Measurements from ENCODE around the gene FAM135A. TPM values are rescaled to one million over a fixed set of nuclear protein-coding genes. Genes with fewer than 3 reads are reported as not detected.

The FAM135A gene
- total and polyA plus RNA-seq, 2 of the 8 experiments (the other 6 are each of a cell fraction or from before 2014, with no cell fraction given), result 17.4 to 35.7 TPM

- ChIA-PET CTCF (ENCODE audit: partially characterized antibody) (interaction anchor here (1.9 kb wide), 1 partner anchor 42 kb away, joined by 6 read pairs; no protein-coding TSS in a partner anchor), POLR2A (ENCODE audit: partially characterized antibody) (interaction anchor here (1.0 to 3.3 kb wide), 9 partner anchors 9 to 155 kb away, joined by 3 to 25 read pairs (median 10); partner anchors contain the start of gene SDHAF4)
- Histone ChIP-seq H3K23me2 (ENCODE audit: low read depth, low read length) (peaks cover 7% of the 10 kb centered on the region; the same call in 1 of the 2 replicates), H3K4me1 (replicated peaks in 1 of 4; ENCODE audit: control insufficient read depth in 3 of 4, insufficient read depth in 4 of 4, low read length in 3 of 4) (no peaks in the 10 kb centered on the region; a peak in 1 of 7 replicates), H3K27ac (ENCODE audit: low read depth, low read length) (no peak overlapping the region), H3K4me3 (ENCODE audit: extremely low read depth in 1 of 4, insufficient read depth in 2 of 4, low read depth in 3 of 4, low read length in 4 of 4) (peak overlapping the region in 1 of 4 experiments; percentile 91; a peak in 1 of 8 replicates), H2BK120ac (replicated peaks; ENCODE audit: low read depth, low read length) (no peak overlapping the region), H2BK12ac (ENCODE audit: low read depth, low read length) (no peak overlapping the region), H3K9me3 (ENCODE audit: insufficient read depth in 2 of 2, low read depth in 1 of 2, low read length in 1 of 2) (no peaks in the 10 kb centered on the region), H4K8ac (ENCODE audit: extremely low read depth, insufficient read depth, low read length) (peak overlapping the region; percentile 81), H2BK5ac (ENCODE audit: low read depth, low read length) (no peak overlapping the region), H3K36me3 (ENCODE audit: control insufficient read depth in 2 of 4, insufficient read depth in 4 of 4, low read length in 3 of 4) (no peaks in the 10 kb centered on the region; a peak in 1 of 8 replicates), H3K4me2 (ENCODE audit: insufficient read depth in 1 of 2, low read depth in 2 of 2, low read length in 2 of 2) (peak overlapping the region; percentile 66 to 84; a peak in 1 of 4 replicates), H3K79me2 (ENCODE audit: control insufficient read depth in 1 of 2, insufficient read depth in 2 of 2, low read length in 2 of 2) (peaks cover 0 to 29% of the 10 kb centered on the region in 2 experiments; a peak in 3 of 4 replicates), H4K5ac (ENCODE audit: insufficient read length, low read depth, low read length) (no peak overlapping the region), H3K14ac (ENCODE audit: insufficient read length) (no peak overlapping the region), H3K9ac (replicated peaks in 1 of 4; ENCODE audit: extremely low read depth in 1 of 4, low read depth in 3 of 4, low read length in 3 of 4) (no peak overlapping the region), H3K23ac (ENCODE audit: insufficient read length) (no peak overlapping the region), H3K56ac (replicated peaks; ENCODE audit: insufficient read length, low read depth, low read length) (no peak overlapping the region), H2AK5ac (ENCODE audit: low read depth, low read length) (no peak overlapping the region), H3K4ac (replicated peaks; ENCODE audit: insufficient read length, low read depth, low read length) (no peak overlapping the region), H4K20me1 (replicated peaks in 1 of 2; ENCODE audit: control insufficient read depth in 1 of 2, insufficient read depth in 2 of 2, low read length in 2 of 2) (no peaks in the 10 kb centered on the region), H3K79me1 (ENCODE audit: low read depth, low read length) (peaks cover 4% of the 10 kb centered on the region; the same call in 1 of the 2 replicates), H3K18ac (ENCODE audit: extremely low read depth, low read length) (no peak overlapping the region), H2BK20ac (ENCODE audit: low read length) (no peak overlapping the region), H2BK15ac (ENCODE audit: low read length) (no peak overlapping the region), H2AFZ (ENCODE audit: low read length) (no peak overlapping the region), H3K27me3 (replicated peaks in 1 of 4; ENCODE audit: control insufficient read depth in 3 of 4, extremely low read depth in 1 of 4, insufficient read depth in 3 of 4, low read length in 3 of 4) (no peaks in the 10 kb centered on the region), H4K91ac (replicated peaks; ENCODE audit: insufficient read length, low read length) (no peak overlapping the region)
- 91% methylated on average over 7 of the region's 7 CpGs; no CpG with 5 or more reads in 1 of the 2 experiments for WGBS, 2 experiments (ENCODE audit: extremely low coverage in 1 of 2, insufficient coverage in 1 of 2, insufficient read length in 1 of 2, insufficient replicate concordance in 2 of 2, low coverage in 1 of 2, low lambda C conversion rate in 2 of 2, missing lambda C conversion rate in 1 of 2)
- TF ChIP-seq GTF2F1 (IDR thresholded peaks at IDR 0.05; ENCODE audit: borderline replicate concordance, low read depth, low read length), result no peak
- TF ChIP-seq CTCF (IDR thresholded peaks at IDR 0.05; ENCODE audit: control extremely low read depth in 1 of 3, insufficient read depth in 1 of 3, low read depth in 1 of 3, low read length in 3 of 3), result no peak
- no peak for TF ChIP-seq ATF3 (IDR thresholded peaks at IDR 0.05; ENCODE audit: insufficient read depth, low read depth, low read length)
- TF ChIP-seq ATF2 (IDR thresholded peaks at IDR 0.05; ENCODE audit: low read length), result no peak
- no peak for TF ChIP-seq TBP (IDR thresholded peaks at IDR 0.05; ENCODE audit: low read depth, low read length)
- DNase-seq (ENCODE audit: low read depth in 1 of 2, low spot score in 2 of 2) (no peak), FAIRE-seq (no peak)
These were observed 1.6 kb upstream of the FAM135A start for GRCh38 chr6:70411542-70412251.

Data from H1 (cell line).